BLaER1 treated with 17β-estradiol and CSF1 and Interleukin-3, amounts not matched to agents 10 nM and 100 nM (cell line): ENCODE measurements around the gene INCENP.

Experiments
- H3K27ac ChIP-seq, 11 experiments: shearing (Covaris generic); formaldehyde crosslinking; 2 replicates each; pipeline ENCODE4 v1.8.1; 2022
- H3K27me3 ChIP-seq, 11 experiments: shearing (Covaris generic); formaldehyde crosslinking; 2 replicates each; pipeline ENCODE4 v1.8.1; 2022
- H3K36me3 ChIP-seq, 11 experiments: shearing (Covaris generic); formaldehyde crosslinking; 2 replicates each; pipeline ENCODE4 v1.8.1; 2022
- H3K4me1 ChIP-seq, 10 experiments: shearing (Covaris generic); formaldehyde crosslinking; 2 replicates each; pipeline ENCODE4 v1.8.1; 2022
- H3K4me2 ChIP-seq, 11 experiments: shearing (Covaris generic); formaldehyde crosslinking; 2 replicates each; pipeline ENCODE4 v1.8.1; 2022
- H3K4me3 ChIP-seq, 10 experiments: shearing (Covaris generic); formaldehyde crosslinking; 2 replicates each; pipeline ENCODE4 v1.8.1; 2022
- H3K9ac ChIP-seq, 11 experiments: shearing (Covaris generic); formaldehyde crosslinking; 2 replicates each; pipeline ENCODE4 v1.8.1; 2022
- H3K9me3 ChIP-seq, 11 experiments: shearing (Covaris generic); formaldehyde crosslinking; replicated peaks in 1 of 11; 2 replicates each; pipeline ENCODE4 v1.8.1; 2022
- H4K20me1 ChIP-seq, 11 experiments: shearing (Covaris generic); formaldehyde crosslinking; 2 replicates each; pipeline ENCODE4 v1.8.1; 2022
- Cebpa-rat ChIP-seq, 11 experiments: shearing (Covaris generic); IDR thresholded peaks; 2 replicates each; pipeline ENCODE4 v1.8.1; 2022

INCENP gene

GRCh38 chr11:62103141-62103540 lies 20.7 kb upstream of the INCENP start:
- Histone ChIP-seq H3K4me2 (no peak overlapping the region), H3K27ac (no peak overlapping the region), H3K4me1 (peaks cover 0 to 34% (median 13%) of the 10 kb centered on the region in 10 experiments; a peak in 12 of 20 replicates), H3K9me3 (peaks cover 0 to 16% (median 5%) of the 10 kb centered on the region in 11 experiments; a peak in 9 of 22 replicates), H3K9ac (no peak overlapping the region), H3K36me3 (no peaks in the 10 kb centered on the region), H3K4me3 (no peak overlapping the region), H4K20me1 (no peaks in the 10 kb centered on the region), H3K27me3 (no peaks in the 10 kb centered on the region)
- no peak for TF ChIP-seq Cebpa-rat (IDR thresholded peaks at IDR 0.05)

GRCh38 chr11:62103986-62104385 lies 19.8 kb upstream of the INCENP start:
- H3K4me1 ChIP-seq: peaks cover 0 to 43% (median 13%) of the 10 kb centered on the region in 10 experiments; a peak in 12 of 20 replicates

GRCh38 chr11:62104816-62105653 lies 18.8 kb upstream of the INCENP start:
- Histone ChIP-seq H3K4me1 (peaks cover 0 to 52% (median 13%) of the 10 kb centered on the region in 10 experiments; a peak in 12 of 20 replicates), H3K27ac (peak overlapping the region in 1 of 11 experiments; percentile 10; a peak in 2 of 22 replicates), H3K27me3 (no peaks in the 10 kb centered on the region), H3K4me2 (peak overlapping the region in 6 of 11 experiments; percentile 3 to 75 (median 38); a peak in 11 of 22 replicates), H4K20me1 (no peaks in the 10 kb centered on the region), H3K9ac (peak overlapping the region in 2 of 11 experiments; percentile 53 to 56; a peak in 3 of 22 replicates), H3K9me3 (peaks cover 0 to 16% (median 5%) of the 10 kb centered on the region in 11 experiments; a peak in 9 of 22 replicates), H3K36me3 (no peaks in the 10 kb centered on the region), H3K4me3 (no peak overlapping the region)
- no peak for TF ChIP-seq Cebpa-rat (IDR thresholded peaks at IDR 0.05)

More at GRCh38 chr11:62103986-62104385, 19.8 kb upstream of the INCENP start:
- H3K9me3 ChIP-seq: peaks cover 0 to 16% (median 5%) of the 10 kb centered on the region in 11 experiments; a peak in 9 of 22 replicates
- TF ChIP-seq Cebpa-rat (IDR thresholded peaks at IDR 0.05): no peak
- no peak overlapping the region for H3K9ac ChIP-seq
- H4K20me1 ChIP-seq: no peaks in the 10 kb centered on the region
- H3K27ac ChIP-seq: no peak overlapping the region
- no peak overlapping the region for H3K4me2 ChIP-seq
- no peaks in the 10 kb centered on the region for H3K36me3 ChIP-seq
- no peak overlapping the region for H3K4me3 ChIP-seq
- H3K27me3 ChIP-seq: no peaks in the 10 kb centered on the region

- Histone ChIP-seq H3K4me1 (peaks cover 0 to 52% (median 13%) of the 10 kb centered on the region in 10 experiments; a peak in 12 of 20 replicates), H3K27me3 (no peaks in the 10 kb centered on the region), H3K36me3 (no peaks in the 10 kb centered on the region), H3K4me3 (no peak overlapping the region), H3K4me2 (peak overlapping the region in 6 of 11 experiments; percentile 3 to 75 (median 38); a peak in 10 of 22 replicates), H3K27ac (peak overlapping the region in 1 of 11 experiments; percentile 10; a peak in 2 of 22 replicates), H4K20me1 (no peaks in the 10 kb centered on the region), H3K9me3 (peaks cover 0 to 16% (median 5%) of the 10 kb centered on the region in 11 experiments; a peak in 9 of 22 replicates), H3K9ac (peak overlapping the region in 2 of 11 experiments; percentile 53 to 56; a peak in 3 of 22 replicates)
- TF ChIP-seq Cebpa-rat (IDR thresholded peaks at IDR 0.05): no peak
These were observed 18.1 kb upstream of the INCENP start for GRCh38 chr11:62105667-62106191.

GRCh38 chr11:62108017-62108750 lies 15.6 kb upstream of the INCENP start:
- Histone ChIP-seq H3K27ac (peak overlapping the region in 2 of 11 experiments; percentile 21 to 25; a peak in 1 of 22 replicates), H3K27me3 (no peaks in the 10 kb centered on the region), H4K20me1 (no peaks in the 10 kb centered on the region), H3K36me3 (no peaks in the 10 kb centered on the region), H3K4me1 (peaks cover 5 to 52% (median 13%) of the 10 kb centered on the region in 10 experiments; a peak in 14 of 20 replicates), H3K4me2 (peak overlapping the region in 3 of 11 experiments; percentile 11 to 75 (median 73); a peak in 5 of 22 replicates), H3K9ac (peak overlapping the region in 3 of 11 experiments; percentile 3 to 33 (median 7); a peak in 2 of 22 replicates), H3K4me3 (no peak overlapping the region), H3K9me3 (peaks cover 0 to 16% (median 5%) of the 10 kb centered on the region in 11 experiments; a peak in 9 of 22 replicates)
- TF ChIP-seq Cebpa-rat (IDR thresholded peaks at IDR 0.05): no peak

GRCh38 chr11:62108971-62109404 lies 14.8 kb upstream of the INCENP start:
- no peak overlapping the region for H3K4me3 ChIP-seq
- no peaks in the 10 kb centered on the region for H4K20me1 ChIP-seq
- H3K9me3 ChIP-seq: peaks cover 0 to 11% (median 5%) of the 10 kb centered on the region in 11 experiments; a peak in 9 of 22 replicates
- peak overlapping the region in 3 of 11 experiments; percentile 11 to 75 (median 73); a peak in 6 of 22 replicates for H3K4me2 ChIP-seq
- no peak for TF ChIP-seq Cebpa-rat (IDR thresholded peaks at IDR 0.05)
- no peaks in the 10 kb centered on the region for H3K36me3 ChIP-seq
- H3K9ac ChIP-seq: peak overlapping the region in 2 of 11 experiments; percentile 17 to 28; a peak in 4 of 22 replicates
- H3K27ac ChIP-seq: no peak overlapping the region
- no peaks in the 10 kb centered on the region for H3K27me3 ChIP-seq
- H3K4me1 ChIP-seq: peaks cover 5 to 52% (median 13%) of the 10 kb centered on the region in 10 experiments; a peak in 14 of 20 replicates

GRCh38 chr11:62115085-62115694 lies 8.6 kb upstream of the INCENP start:
- Histone ChIP-seq H3K27ac (no peak overlapping the region), H3K4me2 (no peak overlapping the region), H3K4me1 (peaks cover 0 to 7% (median 0%) of the 10 kb centered on the region in 10 experiments; a peak in 3 of 20 replicates), H3K36me3 (no peaks in the 10 kb centered on the region), H3K4me3 (no peak overlapping the region), H3K27me3 (no peaks in the 10 kb centered on the region), H3K9ac (no peak overlapping the region), H4K20me1 (no peaks in the 10 kb centered on the region), H3K9me3 (peaks cover 0 to 11% (median 9%) of the 10 kb centered on the region in 11 experiments; a peak in 15 of 22 replicates)
- TF ChIP-seq Cebpa-rat (IDR thresholded peaks at IDR 0.05): no peak

- Histone ChIP-seq H3K4me3 (no peak overlapping the region), H3K36me3 (no peaks in the 10 kb centered on the region), H3K4me2 (no peak overlapping the region), H3K4me1 (peaks cover 0 to 7% (median 0%) of the 10 kb centered on the region in 10 experiments; a peak in 3 of 20 replicates), H3K9ac (no peak overlapping the region), H3K9me3 (peaks cover 0 to 11% (median 9%) of the 10 kb centered on the region in 11 experiments; a peak in 15 of 22 replicates), H3K27ac (no peak overlapping the region), H3K27me3 (no peaks in the 10 kb centered on the region), H4K20me1 (no peaks in the 10 kb centered on the region)
- no peak for TF ChIP-seq Cebpa-rat (IDR thresholded peaks at IDR 0.05)
These were observed 7.4 kb upstream of the INCENP start for GRCh38 chr11:62116451-62116850.
